NCI-H2107 treated with DMSO at 0.1 percent for 48 hours (cell line): ENCODE results near the gene CCDC154.
A peak's percentile ranks its signal among the peaks of the same experiment; 100 is the strongest.

Experiments used
- DNase-seq: peaks from one replicate; lab custom pipeline; 2025; ENCODE audit not compliant: unreplicated experiment; lab: John Stamatoyannopoulos, UW

The CCDC154 gene

DNA sequence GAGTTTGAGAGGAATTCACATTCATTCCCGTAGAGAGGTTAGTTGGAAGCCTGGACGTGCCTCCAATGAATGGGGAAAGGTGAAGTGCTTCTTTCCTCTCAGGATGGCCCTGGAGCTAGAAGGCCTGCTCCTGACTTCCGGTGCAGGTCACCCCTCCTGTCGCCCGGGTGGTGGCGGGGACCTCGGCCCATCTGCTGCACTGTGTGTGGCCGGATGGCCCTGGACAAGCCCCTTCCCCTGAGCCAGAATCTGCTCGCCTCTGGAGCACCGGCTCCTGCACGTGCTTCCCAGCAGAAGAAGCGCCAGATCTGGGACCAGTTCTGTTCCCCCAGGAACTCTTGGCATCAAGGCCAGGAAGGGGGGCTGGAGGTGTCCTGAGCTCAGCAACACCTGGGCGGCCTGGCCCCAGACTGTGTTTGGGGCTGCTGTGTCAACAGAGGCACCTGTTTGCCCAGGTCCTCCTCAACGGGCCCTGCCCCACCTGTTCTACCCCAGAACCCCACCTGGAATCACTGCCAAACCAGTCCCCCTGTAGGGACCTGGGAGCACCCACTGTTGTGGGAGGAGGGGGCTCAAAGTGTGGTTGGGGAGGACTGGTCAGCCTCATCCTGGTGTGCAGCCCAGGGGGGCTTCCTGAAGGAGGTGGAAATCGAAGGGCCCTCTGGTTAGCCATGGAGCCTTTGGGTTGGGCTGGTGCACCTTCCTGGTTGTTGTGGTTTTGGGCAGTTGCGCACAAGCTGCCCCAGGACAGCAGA is 18.6 kb downstream of the CCDC154 start:
- DNase-seq, result no peak

DNA sequence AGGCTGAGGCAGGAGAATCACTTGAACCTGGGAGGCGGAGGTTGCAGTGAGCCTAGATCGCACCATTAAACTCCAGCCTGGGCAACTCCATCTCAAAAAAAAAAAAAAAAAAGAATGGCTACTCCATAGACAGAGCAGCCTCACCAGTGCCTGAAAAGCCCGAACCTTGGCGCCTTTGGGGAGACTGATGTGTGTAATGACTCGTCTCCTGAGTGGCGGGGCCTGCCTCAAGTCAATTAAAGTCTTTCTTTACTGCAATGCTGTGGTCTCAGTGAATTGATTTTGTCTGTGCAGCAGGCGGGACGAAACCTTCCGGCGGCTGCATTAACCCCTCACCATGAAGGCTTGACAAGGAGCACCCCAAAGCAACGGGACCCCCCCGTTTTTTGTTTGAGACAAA is 20.3 kb downstream of the CCDC154 start:
- DNase-seq, result no peak

- DNase-seq, result no peak
Observed at GRCh38 chr16:1422076-1422475, 22.3 kb downstream of the CCDC154 start.

DNA sequence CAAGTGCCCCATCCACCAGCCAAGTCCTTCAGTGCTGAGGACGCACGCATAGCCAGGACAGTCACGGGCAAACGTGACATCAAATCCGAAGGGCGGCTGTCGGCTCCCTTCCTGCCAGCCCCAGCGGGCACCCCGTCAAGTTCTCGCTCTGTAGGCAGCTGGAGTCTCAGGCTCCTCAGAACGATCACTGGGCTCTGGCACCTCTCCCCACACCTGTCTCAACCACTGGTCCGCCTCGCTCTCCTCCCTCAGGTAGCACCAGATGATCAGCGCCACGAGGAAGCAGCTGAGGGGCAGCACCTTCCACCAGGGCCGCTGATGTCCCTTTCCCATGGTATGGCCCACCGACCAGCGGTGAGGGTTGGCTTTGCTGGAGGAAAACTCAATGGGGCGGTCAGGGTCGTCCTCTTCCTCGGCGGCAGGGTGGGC is 24.2 kb downstream of the CCDC154 start:
- no peak for DNase-seq

DNA sequence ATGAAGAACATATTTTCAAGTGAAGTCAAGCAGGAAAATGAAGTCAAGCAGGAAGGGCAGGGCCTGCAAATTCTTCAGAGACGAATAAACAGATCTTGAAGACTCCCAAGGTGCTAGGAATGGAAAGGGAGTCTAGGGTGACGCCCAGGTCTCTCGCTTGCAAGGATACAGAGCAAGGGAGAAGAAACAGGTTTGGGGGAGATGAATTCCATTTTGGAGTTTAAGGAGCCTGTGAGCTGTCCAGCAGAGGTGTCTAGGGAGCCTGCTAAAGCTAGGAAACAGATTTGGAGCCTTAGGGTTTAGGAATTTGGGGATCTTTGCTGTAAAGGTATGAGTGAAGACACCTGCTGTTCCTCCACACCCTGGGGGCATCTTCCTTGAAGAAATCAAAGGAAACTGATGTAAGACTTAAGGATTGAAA is 27.8 kb downstream of the CCDC154 start:
- no peak for DNase-seq

DNA sequence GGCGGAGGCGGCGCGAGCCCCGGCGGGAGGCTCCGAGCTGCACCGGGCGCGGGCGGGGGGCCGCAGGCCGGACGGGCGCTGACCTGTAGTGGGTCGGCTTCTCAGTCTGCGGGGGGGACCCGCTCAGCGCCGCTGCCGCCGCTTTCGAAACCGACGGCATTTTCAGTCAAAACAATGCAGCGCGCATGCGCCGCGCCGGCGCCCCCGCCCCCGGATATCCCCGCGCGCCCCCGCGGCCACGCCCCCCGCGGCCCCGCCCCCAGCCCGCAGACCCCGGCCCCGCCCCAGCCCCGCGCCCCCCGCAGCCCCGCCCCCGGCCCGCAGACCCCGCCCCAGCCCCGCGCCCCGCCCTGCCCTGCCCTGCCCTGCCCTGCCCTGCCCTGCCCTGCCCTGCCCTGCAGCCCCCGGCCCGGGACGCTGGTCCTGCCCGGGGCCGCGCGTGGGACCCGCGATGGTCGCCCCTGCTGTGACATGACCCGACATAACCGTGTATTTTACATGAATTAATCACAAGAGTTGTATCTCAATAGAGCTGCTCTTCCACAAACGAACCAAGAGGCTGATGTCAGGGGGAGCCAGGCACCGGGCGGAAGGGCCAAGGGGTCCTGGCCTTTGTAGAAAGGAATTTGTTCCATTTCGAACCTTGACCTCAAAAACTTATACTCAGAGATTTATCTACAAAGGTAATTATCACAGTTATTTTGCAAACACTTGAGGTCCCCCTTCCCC is 29.7 kb downstream of the CCDC154 start, which contains the start of gene UNKL:
Gene UNKL, minus strand, starts transcription at position 173 of the 729 bp plus-strand sequence. Its CDS starts 13 bp downstream, at position 160.
- DNase-seq, result peak; percentile 18

DNA sequence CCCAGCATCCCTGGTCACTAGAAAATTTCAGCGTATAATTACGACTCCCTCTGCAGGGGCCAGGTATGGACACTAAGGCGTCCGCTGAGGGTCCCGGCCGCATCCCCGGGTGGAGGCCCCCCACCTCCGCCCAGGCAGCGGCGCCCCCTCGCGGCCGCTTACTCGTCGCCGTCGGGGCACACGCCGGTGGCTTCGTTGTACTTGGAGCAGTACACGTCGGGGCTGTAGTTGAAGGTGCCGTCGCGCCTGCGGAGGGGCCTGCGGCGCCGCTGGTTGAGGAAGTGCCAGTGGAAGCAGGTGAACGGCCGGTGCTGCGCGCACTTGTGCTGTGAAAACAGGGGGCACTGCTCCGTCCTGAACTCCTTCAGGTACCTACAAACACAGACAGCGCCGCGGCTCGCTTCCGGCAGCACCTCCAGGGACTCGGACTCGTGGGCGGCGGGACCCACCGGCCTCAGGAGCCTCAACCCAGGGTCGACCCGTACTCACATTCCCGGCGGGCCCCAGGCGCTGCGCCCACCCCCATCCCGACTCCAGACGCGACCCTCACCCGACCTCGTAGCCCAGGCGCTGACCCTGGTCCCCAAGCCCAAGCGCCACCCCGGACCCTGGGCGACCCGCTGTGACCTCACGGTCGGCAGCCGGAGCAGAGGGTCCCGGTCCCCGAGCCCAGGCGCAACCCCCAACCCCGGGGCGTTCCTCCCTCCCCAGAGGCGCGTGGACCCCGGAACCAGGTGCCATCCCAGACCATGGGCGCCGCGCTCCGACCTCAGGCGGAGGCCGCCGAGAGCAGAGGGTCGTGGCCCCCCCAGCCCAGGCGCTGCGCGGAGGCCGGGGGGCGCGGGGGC is 30.4 kb downstream of the CCDC154 start:
- DNase-seq, result peak; percentile 18

DNA sequence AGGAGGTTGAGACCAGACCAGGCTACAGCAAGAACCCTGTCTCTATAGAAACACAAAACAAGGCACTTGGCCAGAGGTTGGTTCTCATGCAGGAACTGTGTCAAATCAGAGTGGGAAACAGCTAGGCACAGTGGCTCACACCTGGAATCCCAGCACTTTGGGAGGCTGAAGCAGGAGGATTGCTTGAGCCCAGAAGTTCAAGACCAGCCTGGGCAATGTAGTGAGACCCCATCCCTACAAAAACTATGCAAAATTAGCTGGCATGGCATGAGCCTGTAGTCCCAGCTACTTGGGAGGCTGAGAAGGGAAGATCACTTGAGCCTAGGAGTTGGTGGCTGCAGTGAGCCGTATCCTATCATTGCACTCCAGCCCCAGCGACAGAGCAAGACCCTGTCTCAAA is 31.5 kb downstream of the CCDC154 start:
- DNase-seq, result no peak

GRCh38 chr16:1408171-1408837 is 36.1 kb downstream of the CCDC154 start:
- peak; percentile 65 for DNase-seq

DNA sequence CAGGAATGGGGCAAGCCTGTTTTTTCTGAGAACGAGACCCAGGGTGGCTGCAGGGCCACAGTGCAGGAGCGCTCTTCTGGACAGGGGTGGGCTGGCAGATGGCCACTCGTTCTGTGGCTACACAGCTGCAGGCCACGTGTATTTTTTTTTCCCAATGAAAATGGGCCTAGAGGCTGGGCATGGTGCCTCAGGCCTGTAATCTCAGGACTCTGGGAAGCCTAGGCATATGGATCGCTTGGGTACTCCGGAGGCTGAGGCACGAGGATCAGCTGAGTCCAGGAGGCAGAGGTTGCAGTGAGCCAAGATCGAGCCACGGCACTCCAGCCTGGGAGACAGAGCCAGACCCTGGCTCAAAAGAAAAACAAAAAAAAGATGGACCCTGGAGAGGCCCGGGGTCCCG is 36.6 kb downstream of the CCDC154 start:
- no peak for DNase-seq

GRCh38 chr16:1403733-1404132 is 40.6 kb downstream of the CCDC154 start:
- no peak for DNase-seq

GRCh38 chr16:1403036-1403435 is 41.3 kb downstream of the CCDC154 start:
- no peak for DNase-seq

DNA sequence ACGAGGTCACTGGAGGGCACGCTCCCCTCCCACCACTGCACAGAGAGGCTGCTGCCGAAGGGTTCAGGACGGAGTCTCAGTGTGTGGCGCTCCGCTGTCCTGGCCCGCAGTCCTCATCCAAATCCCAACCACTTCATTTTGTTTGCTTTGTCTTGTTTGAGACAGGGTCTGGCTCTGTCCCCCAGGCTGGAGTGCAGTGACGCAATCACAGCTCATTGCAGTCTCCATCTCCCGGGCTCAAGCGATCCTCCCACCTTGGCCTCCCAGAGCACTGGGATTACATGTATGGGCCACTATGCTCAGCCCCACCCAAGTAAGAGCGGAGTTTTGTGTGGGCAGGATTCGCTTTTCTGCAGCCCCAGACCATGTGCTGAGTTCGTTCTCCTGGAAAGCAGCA is 42.6 kb downstream of the CCDC154 start:
- no peak for DNase-seq

DNA sequence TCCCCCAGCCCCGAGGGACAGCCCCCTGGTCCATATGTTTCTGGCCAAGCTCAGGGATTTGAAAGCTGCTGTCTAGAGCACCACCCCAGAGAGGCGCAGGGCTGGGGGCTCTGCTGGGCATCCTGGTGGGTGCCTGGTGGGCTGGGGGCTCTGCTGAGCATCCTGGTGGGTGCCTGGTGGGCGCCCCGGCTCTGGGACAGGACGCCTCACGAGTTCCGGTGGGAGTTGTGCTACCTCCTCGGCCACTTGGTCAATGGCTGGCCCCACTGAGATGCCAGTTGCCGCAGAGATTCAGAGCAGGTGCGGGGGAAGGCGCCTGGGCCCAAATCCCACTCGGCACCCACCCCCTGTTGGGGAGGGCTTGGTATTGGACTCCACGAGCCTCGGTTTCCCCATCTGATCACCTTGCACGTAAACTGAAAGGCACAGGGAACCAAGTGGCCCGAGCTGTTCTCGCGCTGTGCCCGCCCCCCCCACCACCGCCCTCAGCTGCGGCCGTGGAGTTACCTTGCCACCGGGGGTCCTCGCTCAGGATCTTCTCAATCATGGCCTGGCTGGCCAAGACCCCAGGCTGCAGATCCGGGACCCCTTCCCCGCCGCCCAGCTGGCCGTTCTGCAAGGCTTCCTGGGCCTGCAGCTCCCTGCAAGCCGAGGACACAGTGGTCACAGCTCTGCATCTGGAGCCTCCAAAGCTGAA is 43.1 kb downstream of the CCDC154 start:
- no peak for DNase-seq

DNA sequence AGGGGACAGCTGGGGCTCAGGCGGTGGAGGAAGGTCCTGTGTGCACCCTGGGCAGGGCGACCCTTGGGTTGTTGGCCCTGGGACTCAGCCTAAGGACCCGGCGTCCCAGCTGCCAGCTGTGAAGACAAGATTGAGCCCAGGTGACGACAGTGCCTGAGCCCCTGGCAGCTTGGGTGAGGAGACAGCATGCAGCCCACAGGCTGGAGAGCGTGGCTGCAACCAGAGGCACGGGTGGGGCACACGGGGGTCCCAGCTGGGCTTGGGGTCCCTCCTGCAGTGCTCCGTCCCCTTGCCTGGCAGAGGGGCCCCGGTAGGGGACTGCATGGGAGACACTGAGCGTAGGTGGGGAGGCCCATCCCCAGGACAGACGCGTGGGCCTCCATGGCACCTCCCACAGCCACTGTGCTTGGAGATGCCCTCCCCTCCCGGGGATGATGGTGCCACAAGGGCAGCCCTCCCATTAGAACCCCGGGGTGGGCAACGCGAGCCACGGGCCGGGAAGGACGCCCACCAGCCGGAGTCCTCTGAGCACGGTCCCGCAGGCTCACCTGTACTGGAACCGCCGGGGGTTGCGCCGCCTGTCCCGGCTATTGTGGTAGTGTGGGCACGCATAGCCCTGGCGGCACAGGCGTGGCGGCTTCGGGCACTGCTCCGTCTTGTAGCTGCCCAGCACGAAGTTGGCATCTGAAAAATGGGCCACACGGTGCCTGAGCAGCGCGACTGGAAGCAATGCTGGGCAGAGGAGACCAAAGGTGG is 45.4 kb downstream of the CCDC154 start:
- DNase-seq, result no peak

GRCh38 chr16:1398351-1398750 is 46.0 kb downstream of the CCDC154 start:
- no peak for DNase-seq

DNA sequence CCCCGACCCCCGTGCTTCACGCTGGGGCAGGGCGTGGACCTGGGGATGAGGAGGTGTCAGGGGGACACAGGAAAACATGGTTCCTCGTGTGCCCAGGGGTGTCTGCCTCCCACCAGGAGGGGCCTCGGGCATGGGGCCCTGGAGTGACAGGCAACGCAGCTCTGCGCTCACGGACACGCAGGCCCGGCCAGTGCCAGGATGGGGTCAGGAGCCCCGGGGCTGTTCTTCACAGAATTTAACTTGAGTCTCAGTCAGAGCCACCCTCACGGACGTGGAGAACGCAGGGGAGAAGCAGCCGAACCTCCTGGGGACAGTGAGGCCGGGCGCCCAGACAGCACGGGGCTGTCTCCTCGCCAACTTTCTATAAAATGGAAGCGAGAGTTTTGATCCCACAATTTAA is 46.6 kb downstream of the CCDC154 start:
- DNase-seq, result no peak

- no peak for DNase-seq
Observed at GRCh38 chr16:1395444-1396031, 48.8 kb downstream of the CCDC154 start.

DNA sequence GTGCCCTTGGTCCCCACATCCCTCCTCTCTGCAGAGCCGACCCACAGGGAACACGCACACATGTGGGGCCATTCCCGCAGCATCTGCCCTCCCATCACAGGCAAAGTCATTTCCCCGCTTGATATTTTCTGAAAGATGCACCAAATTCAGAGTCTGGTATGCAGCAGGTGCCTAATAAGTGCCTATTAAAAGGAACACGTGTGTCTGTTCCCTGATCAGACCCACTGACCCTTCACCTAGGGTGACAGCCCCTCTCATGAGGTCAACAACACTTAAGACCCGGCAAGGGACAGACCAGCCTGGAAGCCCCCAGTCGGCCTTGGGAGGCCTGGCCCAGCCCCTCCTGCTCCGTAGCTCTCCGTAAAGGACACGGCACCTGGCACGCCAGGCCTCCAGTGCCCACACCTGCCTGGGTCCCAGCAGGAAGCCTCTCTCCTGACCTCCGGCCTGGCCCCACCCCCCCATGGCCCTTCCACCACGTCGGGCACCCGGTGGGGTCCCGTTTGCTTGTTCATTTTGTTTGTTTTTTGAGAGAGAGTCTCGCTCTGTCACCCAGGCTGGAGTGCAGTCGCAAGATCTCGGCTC is 49.9 kb downstream of the CCDC154 start:
- DNase-seq, result no peak
